Heart left ventricle (tissue), 13 donors: Measurements from ENCODE around the gene NUDCD3.

Experiments used
- CTCF ChIP-seq, 12 donors: fragments of 200-600 bp; sonication (generic) in 4 of 12; IDR thresholded peaks; one replicate each; pipeline versions ENCODE4 v1.5.0 to v1.8.0; 2018 to 2022; ENCODE audit warnings: antibody characterized with exemption in 12 of 12, mild to moderate bottlenecking in 5 of 12
- POLR2A ChIP-seq, 2 donors: fragments of 450-650 bp; IDR thresholded peaks; one replicate each; pipeline ENCODE4 v1.6.1; 2017; ENCODE audit warnings: antibody characterized with exemption in 2 of 2, mild to moderate bottlenecking in 2 of 2, moderate library complexity in 2 of 2
- donor health status: ischemic (EF 13 %, LVEDD 7.1; RV severe dilation, severe dysfunction).
- donor health status: DM: no; HTN: yes; CAD: no.
- donor health status: DM: no; HTN: no; CAD: no.
- donor health status: ischemic (EF 25% LVEDD 6.9; RV normal size, moderate dysfunction).
- donor health status: ischemic (EF 25% LVEDD 5.7; RV mildly dilated, moderate dysfunction).
- donor health status: ischemic (EF 35%, LVEDD 5.7; RV mildly dilated, moderate dysfunction).
- donor health status: nonischemic (EF 11% LVEDD 7.7; RV severe dilation, severe dysfunction).
- donor health status: DM: yes; HTN: yes; CAD: no.
- donor health status: PGD.
- donor health status: ischemic (EF 29% LVEDD 5.4; RV normal size, mild dysfunction).
- donor health status: nonischemic (EF 23%, LVEDD 6.1; RV moderate dilation, normal function).

- no peak for TF ChIP-seq CTCF (IDR thresholded peaks at IDR 0.05)
- TF ChIP-seq POLR2A (IDR thresholded peaks at IDR 0.05): no peak
Observed at GRCh38 chr7:44380831-44381493, 109.5 kb downstream of the NUDCD3 start.
